Left hindlimb (tissue), 1 donor: ENCODE results near the gene ZFHX3.
A peak's percentile ranks its signal among the peaks of the same experiment; 100 is the strongest.

Source experiments
- DNase-seq: peaks from one replicate; pipeline ENCODE4 v3.0.0-alpha.2; 2018

The ZFHX3 gene

DNA sequence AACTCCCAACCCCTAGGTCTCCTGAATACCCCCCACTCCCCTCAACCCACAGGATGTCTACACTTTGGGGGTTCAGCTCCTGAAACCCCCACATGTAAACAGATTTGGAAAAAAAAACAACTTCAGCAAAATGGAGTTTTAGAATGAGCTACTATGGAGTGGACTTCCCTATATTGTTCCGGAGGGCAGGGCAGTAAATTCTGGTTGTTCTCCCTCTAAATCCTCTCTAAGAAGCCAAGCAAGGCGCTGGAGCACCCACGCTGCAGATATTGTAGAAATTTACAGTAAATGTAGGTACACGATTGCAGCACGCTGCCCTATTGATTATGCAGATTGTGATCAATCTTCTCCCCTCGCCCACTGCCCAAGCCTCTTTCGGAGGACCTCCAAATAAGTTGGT lies 8.5 kb upstream of the ZFHX3 start:
- no peak for DNase-seq

DNA sequence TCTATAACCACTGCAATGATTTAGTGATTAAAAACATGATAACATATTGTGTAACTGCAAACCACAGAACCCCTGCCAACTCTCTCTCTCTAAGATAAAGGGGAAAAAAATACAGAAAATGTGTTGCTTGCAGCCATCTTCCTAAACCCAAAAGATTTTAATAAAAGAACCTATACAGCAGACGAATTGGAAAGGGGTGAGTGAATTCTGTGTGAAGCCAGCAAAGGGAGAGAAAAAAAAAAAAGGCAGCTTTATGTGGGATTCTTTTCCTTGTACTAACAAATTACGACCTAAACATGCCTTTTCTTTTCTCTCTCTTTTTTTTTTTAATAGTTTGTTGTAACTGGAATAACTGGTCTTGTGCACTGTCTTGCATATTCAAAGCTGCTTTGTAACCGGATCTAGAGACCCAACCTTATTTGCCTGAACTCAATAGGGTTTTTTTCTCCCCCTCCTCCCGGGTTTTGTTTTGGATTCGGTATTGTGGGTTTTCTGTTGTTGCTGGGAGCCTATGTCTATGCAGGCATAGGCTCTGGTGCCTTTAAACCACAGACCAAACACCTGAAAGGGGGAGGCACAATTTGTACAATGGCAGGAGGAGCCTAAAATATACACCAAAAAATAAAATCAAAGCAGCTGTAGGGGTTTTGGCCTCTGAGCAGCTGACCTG lies 7.0 kb upstream of the ZFHX3 start:
- no peak for DNase-seq

DNA sequence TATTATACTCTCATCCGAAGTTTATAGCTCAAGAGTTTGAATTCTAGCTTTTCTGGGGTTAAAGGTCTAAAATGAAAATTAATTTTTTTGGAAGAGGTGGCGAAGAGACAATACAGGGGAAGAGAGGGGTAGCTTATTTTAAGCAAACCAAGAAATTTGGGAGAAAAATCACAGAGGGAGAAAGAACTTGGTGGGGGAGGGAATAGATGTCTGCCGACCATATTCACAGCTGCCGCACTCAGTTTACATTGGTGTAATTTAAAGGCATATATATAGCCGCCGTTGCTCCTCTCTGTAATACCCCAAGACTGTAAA lies 6.5 kb upstream of the ZFHX3 start:
- no peak for DNase-seq

DNA sequence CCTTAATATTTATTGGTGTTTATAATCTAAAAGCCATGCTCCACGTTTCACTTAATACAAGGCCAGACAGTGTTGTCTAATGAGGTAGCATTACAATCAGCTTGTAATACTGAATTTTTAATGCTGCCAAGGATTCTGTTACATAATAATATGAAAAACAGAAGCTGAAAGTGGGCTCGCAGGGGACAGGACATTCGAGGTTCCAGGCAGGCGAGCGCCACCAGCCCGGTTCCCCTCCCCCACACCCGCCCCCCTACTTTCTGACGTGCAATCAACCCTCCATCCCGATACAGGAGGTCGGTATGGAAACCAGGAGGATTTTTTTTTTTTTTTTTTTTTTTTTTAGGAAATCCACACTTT lies 6.2 kb upstream of the ZFHX3 start:
- no peak for DNase-seq

DNA sequence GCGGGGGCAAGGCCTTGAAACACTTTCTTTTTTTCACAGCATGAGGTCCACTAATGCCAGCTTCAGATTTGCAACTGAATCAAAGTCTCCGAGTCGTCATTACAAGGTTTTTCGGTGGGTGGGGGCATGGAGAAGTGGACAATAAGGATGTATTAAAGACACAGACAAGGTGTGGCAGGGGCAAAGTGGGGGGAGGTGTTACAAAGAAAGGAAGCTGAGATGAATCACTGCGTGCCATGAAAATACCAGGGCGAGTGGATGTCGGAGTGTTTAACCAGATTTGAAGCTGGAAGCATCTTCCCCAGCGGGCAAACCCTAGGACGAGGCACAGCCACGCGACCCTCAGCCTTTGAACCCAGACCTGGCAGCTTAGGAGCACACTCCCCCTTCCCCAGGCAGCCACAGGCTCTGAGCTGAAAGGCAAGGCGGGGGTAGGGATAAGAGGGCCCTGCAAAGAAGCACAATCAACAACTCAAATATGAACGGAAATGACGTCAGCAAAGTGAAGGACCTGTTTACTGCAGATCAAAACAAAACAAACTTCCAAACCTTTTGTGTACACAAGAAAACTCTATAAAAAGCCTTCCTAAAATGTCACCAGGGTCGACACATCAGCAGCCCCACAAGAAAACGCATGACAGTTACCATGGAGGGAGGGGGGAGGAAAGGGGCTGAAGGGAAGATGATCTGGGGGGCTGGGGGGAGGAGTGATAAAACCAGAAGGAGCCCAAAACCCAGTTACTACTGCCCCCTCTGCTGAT lies 5.6 kb upstream of the ZFHX3 start:
- DNase-seq, result no peak

GRCh38 chr16:73053038-73053363 lies 5.1 kb upstream of the ZFHX3 start:
- no peak for DNase-seq

DNA sequence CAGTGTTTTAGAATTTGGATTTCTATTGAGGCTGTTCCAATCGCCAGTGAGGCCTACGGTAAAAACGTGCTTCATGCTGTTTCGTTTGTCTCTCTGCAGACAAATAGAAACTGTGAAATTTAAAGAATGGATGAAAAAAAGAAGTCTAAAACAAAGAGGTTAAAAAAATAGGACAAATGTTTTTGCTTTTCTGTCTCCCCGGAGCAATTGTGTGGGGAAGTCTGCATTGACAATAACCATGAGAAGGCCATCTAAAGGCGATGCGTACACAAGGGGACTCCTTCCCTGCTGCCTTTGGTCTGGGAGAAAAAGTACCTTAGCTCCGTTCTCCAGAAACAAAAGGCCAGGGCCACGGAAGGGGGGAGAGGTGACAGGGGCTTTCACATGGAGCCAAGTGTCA lies 4.6 kb upstream of the ZFHX3 start:
- DNase-seq, result no peak

DNA sequence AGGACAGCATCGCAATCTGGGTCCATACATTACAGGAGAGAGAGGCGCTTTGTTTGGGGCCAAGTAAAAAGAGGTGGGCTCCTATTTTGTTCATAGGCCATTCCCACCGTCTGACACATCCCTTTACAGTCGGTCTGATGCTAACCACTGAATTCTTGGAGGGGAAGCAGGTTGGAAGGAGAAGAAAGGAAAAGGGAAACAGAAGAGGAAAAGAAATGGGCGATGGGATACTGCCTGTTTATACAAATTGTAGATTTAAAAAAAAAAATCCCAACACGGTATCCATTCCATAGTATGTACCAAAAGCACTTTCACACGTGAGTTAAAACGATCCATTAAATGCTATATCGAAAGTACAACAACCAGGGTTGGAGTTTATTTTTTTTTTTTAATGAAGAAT lies 4.0 kb upstream of the ZFHX3 start:
- DNase-seq, result no peak

DNA sequence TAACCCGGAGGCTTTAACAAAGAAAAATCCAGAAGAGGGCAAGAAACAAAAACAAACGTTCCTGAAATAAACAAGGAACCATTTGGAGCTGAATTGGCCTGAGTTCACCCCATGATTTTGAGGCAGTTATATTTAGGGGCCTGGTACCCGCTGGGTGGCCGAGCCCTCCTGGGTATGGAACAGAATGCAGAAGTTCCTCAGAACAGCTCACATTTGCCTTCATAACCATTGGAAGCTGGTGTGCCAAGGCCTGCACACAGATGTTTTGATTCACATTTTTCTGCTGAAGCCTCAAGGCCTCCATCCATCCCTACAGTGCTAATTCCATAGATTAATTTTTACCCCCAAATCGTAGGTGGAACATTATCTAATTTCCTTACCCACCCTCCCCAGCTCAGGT lies 3.3 kb upstream of the ZFHX3 start:
- no peak for DNase-seq

DNA sequence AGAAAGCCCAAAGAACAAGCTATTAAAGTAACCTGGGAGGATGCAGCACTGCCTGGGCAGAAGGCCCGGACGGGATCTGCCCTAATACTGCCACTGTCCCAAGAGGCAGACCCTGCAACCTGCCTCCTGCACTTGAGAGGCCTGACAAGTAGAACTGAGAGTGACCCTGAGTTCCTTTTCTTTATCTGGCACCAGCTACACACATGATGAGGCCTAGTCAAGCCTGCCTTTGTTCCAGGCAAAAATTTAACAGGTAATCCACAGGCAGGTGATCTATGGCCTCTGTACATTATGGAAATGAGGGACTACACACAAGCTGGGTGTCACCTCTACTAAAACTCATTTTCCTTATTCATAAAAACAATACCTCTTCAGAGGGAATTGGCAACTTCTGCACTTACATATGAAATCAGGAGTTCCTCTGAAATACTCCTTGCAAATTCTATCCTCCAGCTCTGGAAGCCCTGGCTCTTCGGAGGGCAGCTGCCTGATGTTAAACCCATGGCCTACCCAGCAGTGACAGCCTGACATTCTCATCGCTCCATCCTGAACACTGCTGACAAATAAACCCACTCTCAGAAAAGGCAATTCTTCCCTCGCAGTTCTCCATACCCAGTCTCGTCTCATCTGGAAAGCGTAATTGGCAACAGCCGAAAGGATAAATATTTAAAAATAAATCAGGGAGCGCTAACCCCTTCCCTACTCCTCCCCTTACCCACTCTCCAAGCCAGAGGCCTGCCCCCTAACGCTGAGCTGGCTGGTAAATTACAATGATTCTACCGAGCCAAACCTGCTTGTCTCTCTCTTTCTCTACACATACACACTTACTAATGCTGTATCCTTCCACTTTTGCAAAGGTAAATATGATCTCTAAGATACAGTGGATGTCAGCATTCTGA lies 2.5 kb upstream of the ZFHX3 start:
- DNase-seq, result no peak

DNA sequence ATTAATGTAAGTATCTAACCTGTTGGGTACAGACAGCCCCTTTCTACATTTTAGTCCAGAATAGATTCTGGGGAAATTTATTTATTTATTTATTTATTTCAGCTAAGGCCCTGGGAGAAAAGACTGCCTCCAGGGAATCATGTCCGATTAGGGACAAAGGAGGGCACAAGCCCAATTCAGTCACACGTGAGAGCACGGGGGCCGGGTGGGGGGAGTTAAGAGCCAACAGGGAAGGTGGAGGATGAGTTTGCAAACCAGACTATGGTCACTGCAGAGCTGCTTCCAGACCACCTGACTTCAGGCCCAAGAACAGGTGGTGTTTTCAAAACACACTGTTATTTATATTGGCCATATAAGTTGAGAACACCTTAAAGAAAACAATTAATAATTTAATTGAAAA lies 1.6 kb upstream of the ZFHX3 start:
- no peak for DNase-seq

- DNase-seq, result no peak
Observed at GRCh38 chr16:73049091-73049490, 1.2 kb upstream of the ZFHX3 start.

GRCh38 chr16:73048292-73049080 lies 558 bp upstream of the ZFHX3 start:
- DNase-seq, result peak; percentile 70

GRCh38 chr16:73047221-73047535 lies 750 bp downstream of the ZFHX3 start:
- no peak for DNase-seq

DNA sequence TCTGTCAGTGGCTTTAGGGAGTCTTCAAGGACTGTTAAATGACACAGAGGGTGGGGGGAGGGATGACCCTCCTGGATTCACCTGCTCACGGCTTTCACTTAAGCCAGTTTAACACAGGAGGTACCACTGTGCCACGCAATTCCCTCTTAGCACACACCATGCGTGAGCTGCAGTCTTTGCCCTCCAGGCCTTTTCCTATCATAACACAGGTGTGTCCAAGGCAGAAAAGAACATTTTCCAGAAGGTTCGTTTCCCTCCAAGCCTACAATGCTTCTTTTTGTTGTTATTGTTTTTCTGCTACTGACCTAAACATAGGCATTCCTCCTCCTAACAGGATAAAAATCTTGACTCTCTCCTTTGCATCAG lies 1.1 kb downstream of the ZFHX3 start:
- DNase-seq, result no peak

DNA sequence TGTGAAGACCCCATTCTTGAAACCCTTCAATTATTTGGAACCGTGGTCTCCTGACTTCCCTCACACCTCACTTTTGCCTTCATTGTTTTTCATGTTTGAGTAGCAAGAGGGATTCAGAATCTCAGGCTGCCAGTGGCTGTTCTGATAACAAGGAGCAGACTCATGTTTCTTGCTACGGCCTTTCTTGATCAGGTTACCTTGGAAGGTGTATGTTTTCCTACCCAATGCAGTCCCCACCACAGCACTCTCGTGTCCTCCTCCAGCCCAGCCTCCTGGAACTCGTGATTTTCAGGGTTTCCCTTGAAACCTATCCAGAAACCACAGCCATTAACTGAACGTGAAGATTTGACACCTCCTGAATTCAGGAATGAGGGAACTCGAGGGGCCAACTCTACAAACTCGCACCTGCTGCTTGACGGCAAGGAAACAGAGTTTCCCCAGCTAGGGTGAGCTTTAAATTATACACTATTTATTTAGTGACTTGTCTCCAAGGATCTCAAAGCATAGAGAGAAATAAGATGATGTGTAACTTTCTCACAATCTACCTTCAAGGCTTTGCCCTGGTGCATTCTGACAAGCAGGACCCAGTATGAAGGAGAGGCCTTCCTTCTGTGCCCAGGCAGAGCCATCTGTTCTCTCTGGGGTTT lies 1.6 kb downstream of the ZFHX3 start:
- no peak for DNase-seq

DNA sequence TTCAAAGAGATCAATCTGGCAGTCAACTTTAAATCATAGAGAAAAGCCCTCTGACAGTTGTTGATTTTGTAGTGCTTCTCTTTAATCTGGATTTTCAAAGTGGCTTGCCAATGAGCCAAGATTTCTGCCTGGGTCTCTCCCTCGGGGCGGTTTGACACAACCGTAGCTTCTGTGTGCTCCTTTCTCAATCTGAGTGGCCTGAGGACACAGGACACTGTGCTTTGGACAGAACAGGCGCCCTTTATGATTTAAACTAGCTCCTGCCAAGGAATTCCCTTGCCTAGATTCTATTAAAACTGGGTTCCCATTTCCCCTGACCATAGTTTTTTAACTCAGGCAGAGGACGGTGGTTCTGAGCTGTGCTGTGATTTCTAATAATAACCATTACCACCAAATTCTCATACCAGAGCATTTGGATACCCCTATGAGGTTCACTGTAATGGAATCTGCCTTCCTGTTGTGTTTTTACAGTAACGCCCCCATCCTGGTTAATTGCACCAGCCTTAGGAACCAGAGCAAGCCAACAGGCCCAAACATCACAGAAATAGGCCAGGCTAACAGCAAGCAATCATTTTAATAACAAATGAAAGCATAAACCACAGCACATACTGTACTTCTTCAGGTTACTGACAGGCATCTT lies 4.0 kb downstream of the ZFHX3 start:
- DNase-seq, result no peak

GRCh38 chr16:73042807-73043206 lies 5.1 kb downstream of the ZFHX3 start:
- DNase-seq, result peak; percentile 12

GRCh38 chr16:73041676-73042075 lies 6.3 kb downstream of the ZFHX3 start:
- no peak for DNase-seq

GRCh38 chr16:73040735-73041402 lies 7.1 kb downstream of the ZFHX3 start:
- no peak for DNase-seq

DNA sequence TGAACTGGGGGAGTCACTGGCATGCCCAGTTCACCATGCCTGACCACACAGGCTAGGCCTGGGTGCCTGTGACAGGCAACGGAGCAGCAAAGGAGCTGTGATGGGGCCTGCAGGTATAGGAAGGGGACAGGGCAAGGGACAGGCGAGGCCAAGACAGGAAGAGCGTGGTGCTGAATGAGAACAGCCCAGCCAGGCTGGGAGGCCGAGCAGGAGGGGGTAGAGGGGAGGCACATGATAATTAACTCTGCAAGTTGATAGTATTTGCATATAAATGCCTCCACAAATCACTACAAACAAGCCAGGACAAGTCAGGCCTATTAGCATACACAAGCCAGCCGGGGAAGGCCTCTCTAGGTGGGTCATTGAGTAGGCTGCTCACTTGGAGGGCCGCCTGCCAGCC lies 7.8 kb downstream of the ZFHX3 start:
- DNase-seq, result peak; percentile 16
